ENCODE measurements around the gene POLN.

GRCh38 chr4:2075171-2075986 is 166.5 kb downstream of the POLN start:
- TF ChIP-seq EP300 (IDR thresholded peaks at IDR 0.05) (no peak), POLR2A (IDR thresholded peaks at IDR 0.05) (no peak)
